GM21515 (cell line): Measurements from ENCODE around the gene GALNT2.

Experiments used
- ATAC-seq: cut with Tn5 transposase; IDR thresholded peaks from one replicate; pipeline ENCODE4 v1.9.1; 2021; ENCODE audit not compliant: unreplicated experiment

The GALNT2 gene

DNA sequence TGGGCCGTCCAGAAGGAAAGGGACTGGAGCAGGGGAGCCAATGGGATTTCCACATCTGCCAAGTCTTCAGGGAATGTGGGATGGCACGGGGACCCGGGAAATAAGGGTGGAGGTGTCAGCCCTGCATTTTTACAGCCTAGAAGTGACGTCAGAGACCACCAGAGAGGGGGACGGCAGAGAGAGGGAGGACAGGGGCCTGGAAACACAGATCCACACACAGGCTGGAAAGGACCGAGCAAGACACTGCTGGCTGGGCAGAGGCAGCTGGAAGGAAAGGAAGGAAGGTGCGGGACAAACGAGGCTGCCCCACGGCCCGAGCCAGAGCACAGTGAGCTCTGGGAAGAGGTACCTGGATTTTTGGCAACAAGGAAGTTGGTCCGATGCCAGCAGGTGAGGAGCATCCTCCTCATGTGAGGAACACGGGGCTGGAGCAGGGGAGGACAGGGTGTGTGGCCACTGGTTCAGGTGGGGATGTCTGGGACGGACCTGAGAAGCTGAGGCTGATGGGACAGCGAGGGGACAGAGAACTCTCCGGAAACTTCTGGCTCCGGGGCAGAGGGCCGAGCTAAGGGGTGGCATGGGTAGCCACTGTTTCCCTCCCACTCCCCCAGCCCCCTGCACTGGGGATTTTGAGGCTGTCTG lies 220.8 kb downstream of the GALNT2 start:
- ATAC-seq, result no peak

DNA sequence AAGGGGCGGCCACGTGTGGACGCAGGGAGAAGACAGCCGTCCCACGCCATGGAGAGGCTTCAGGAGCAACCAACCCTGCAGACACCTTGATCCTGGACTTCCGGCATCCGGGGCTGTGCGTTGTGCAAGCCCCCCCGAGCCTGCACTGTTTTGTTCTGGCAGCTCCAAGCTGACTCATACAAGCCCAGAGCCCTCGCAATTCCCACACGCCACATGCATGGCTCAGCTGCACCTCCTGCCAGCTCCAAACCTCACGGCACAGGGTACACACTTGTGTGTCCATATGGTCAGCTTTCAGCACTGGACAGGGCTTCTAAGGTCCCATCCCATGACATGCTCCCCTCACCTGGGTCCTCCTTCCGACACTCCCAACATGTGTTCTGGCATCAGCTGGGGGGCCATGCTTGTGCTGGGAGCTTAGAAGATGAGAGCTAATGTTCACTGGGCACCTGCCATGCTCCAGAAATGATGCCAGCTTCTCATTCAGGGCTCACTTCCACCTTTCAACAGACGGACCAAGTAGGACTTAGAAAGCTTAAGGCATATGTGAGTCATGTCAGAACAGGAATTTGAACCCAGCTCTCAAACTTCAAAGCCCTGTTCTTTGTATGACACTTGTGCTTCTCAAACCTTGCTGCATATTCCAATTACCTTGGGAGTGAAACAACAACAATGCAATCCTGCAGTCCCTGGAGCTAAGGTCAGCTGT lies 221.8 kb downstream of the GALNT2 start:
- no peak for ATAC-seq

DNA sequence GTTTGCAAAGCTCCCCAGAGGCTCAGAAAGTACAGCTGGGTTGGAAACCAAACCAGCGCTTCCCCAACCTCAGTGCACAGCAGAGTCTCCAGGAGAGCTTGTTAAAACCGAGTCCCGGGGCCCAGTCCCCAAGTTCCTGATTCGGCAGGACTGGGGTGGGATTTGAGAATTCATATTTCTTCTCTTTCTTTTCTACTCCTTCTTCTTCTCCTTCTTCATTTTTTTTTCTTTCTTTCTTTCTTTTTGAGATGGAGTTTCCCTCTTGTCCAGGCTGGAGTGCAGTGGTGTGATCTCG lies 222.3 kb downstream of the GALNT2 start:
- ATAC-seq, result no peak

DNA sequence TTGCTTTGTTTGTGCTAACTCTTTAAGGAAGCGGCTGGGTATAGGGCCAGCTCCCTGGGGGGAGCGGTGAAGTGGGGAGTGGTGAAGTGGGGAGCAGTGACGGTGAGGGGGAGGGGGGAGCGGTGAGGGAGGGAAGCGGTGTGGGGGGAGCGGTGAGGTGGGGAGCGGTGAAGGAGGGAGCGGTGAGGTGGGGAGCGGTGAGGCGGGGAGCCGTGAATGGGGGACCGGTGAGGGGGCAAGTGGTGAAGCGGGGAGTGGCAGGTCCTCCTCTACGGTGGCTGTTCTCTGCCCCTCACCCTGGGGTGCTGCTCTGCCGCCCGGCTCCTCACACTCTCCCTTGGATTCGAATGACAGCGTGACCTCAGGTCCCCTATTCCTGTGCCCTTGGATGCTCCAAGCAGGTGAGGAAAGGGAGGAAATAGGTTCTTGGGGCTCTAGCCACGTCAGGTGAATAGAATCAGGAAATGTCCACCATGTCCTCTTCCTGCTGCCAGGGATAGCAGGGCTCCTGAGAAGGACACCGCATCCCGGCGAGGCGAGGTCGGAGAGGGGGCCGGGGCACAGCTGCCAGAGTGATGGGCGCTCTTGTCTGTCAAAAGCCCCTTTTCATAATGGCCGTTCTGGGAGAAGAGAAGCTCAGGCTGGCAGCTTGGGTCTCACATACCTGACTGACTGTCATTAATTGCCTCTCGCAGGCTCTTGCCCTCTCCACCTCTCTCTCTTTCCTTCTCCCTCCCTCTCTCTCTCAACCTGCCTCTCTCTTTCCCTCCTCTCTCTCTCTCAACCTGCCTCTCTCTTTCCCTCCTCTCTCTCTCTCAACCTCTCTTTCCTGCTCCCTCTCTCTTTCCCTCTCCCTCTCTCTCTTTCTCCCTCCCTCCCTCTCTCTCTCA lies 224.9 kb downstream of the GALNT2 start:
- no peak for ATAC-seq

DNA sequence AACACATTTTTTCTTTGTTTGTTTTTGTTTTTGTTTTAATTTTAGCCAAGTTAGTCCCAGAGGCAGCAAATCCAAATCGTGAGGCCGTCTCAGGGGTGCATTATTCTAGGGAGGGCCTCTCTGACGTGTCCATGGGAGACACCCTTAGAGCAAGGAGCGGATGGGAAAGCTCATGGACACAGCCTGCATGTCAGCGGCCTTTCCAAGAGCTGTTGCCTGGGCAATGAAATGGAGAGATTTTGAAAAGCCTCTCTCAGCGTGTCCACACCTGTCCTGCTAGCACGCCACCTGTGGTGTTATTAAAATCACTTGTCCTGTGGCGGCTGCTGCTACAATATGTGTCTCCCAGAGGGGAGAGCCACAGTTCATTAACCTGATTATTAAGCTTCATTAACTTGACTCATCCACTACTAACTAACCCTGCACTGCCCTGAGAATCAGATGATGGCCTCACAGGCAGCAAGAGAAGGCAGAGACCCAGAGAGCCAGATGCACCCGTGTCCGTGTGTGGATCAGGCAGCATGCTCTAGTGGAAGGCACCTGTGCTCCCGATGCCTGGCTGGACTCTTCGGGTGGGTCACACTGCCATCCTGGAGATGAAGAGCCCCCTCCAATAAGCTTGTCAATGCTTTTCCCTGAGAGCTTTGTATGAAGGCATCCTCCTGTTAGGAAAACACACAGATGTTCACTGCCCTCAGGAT lies 225.8 kb downstream of the GALNT2 start:
- no peak for ATAC-seq

DNA sequence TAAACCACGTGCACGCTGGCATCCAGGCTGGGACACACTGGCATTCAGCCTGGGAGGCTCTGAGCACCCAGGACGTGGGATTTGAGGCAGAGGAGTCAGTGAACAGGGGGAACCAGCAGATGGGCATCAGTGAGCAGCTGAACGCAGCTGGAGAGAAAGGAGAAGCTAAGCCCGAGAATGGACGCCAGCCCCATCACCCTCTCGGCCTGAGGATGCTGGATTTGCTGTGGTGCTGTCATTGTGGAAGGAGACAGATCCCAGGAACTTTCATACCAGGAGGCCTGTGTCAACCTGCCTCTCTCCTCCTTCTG lies 226.3 kb downstream of the GALNT2 start:
- ATAC-seq, result no peak

DNA sequence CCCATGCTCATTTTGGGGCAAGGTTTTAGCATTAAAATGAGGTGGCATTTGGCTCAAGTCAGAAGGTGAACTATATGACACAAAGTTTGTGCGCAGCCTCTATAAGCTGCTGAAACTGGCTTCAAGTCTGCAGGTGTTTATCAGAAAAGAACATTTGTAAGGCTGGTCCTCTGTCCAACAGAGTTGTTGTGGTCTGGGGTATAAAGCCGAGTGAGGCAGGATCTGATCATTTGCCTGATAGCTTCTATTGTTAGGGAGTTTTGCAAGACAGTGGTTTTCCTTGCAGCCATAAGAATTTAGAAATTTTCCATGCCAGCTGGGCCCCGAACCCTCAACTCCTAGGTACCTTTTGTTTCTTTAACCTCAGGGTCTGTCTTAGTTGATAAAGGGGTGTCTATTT lies 228.3 kb downstream of the GALNT2 start:
- ATAC-seq, result no peak

DNA sequence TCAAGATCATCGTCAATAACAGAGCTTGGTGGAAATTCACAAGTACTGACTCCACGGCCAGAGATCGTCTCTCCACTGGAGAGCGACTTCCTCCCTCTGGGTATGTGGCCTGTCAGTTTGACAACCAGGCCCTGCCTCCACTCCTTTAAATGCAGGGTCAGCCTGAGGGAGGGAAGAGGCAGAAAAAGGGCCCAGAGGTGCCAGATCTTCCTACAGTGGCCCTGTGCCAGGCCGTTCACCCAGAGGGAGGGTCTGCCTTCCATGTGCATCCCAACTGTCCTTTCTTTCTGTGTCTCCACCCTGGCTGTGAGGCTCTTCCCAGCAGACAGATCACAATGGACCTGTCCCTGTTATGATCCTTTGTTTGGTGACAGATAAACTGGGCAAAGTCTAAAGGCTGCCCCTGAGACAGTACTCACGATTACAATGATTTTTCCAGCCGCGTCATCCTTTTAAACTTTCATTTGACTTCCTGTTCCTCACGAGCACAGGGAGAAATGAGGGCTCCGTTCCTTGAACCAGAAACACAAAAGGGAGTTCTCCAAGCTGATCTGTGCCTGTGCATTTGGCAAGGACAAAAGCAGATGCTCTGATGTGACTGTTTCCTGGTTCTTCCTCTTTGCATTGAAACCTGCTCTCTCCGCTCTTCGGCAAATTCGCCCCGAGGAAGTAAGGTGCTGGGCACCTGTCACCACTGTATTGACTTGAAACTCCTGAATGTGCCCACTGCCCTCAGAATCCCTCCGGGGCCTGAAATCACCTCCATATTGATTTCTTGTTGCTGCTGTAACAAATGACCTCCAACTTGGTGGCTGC lies 232.4 kb downstream of the GALNT2 start:
- no peak for ATAC-seq

DNA sequence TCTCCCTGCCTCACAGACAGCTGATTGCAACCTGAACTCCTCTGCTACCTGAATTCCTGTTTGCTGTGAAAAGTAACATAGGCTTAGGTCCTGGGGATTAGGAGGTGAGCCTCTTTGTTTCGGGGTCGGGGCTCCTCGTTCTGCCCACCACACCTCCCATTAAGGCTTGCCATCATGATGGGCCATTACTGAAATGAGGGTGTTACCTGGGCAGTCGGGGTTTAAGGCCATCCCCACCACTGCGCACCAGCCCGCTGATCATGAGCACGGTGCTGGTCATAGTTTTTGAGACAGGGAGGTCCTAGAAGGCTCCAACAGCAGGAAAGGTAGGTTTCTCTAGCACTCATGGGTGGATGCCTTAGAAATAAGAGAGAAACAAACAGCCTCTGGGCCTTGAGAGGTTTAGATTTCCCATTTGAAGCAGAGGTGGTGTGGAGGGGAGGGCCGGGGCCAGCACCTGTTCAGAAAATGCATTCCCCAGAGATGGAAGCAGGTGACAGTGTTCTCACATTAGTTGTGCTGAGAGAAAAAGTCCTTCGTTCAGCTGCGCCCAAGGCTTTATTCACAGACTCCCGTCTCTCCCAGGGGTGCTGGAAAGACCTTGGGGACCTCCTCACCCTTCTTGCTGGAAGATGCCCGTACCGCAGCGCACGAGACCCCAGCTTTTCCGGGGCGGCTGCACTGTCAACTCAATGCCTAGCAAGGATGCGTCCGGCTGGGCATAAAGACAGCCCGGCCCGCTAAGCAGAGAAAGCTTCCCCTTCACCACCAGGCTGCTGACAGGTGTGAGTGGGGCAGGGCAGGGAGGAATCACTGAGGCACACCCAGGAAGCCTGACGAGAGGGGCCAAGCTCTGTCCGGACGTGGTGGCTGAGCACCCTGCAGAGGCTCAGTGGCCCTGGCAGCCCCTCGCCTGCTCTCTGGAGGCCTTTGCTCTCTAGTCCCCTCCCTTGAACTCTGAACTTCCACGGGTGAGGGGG lies 233.6 kb downstream of the GALNT2 start:
- no peak for ATAC-seq

DNA sequence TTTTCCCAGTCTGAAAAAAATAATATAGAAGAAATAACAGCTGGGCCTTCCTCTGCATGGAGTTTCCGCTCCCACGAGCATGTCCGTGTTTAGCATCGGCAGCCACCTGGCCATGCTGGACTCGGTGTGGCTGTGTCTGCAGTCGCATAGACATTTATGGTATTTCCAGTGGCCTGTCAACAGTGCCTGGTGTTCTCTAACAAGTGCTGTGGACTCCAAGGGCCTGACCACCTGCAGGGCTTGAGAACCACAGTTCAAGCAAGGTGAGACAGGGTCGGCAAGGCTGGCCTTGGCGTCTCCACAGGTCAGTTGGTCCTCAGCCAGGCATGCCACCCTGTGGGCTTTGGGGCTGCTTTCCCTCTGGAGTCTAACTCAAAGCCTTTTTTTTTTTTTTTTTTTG lies 234.3 kb downstream of the GALNT2 start:
- ATAC-seq, result no peak

DNA sequence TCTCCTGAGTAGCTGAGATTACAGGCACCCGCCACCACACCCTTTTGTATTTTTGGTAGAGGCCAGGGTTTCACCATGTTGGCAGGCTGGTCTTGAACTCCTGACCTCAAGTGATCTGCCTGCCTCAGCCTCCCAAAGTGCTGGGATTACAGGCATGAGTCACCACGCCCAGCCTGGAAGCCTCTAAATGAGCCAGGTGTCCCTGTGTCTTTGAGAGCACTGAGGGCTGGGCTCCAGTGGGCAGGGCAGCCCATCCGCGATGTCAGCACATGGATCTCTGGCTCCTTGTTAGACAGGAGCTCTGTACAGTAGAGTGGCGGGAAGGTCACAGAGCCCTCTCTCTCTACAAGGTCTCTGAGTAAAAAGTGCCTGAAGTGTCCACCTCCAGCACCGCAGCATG lies 234.8 kb downstream of the GALNT2 start:
- ATAC-seq, result no peak

DNA sequence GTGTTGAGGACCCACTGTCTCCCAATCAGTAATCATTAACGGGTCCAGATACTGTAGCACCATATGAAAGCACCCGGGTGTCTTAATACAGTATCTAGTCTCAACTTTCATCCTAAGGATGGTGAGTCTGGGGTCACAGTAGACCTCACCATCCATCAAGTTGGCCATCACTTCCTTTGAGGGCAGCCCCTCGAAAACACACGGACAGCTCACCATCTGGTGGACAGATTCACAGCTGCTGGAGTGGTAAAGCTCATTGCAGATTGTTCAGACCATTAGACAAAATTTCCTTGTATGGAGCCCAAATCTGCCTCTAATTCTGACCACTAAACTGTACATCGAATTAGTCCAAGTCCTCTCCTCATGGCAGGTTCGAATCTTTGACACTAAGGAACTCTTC lies 236.0 kb downstream of the GALNT2 start:
- ATAC-seq, result no peak

DNA sequence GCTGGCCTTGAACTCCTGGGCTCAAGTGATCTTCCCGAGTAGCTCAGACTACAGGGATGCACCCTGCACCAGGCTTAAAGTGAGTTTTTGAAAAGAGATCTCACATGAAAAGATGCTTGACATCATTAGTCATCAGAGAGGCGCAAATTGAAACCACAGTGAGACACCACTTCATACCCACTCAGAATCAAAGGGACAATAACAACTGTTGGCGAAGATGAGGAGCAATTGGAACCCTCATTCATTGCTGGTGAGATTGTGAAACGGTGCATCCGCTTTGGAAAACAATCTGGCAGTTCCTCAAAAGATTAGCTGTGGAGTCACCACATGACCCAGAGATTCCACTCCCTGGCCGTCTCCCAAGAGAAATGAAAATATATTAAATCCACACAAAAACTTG lies 236.8 kb downstream of the GALNT2 start:
- ATAC-seq, result no peak

DNA sequence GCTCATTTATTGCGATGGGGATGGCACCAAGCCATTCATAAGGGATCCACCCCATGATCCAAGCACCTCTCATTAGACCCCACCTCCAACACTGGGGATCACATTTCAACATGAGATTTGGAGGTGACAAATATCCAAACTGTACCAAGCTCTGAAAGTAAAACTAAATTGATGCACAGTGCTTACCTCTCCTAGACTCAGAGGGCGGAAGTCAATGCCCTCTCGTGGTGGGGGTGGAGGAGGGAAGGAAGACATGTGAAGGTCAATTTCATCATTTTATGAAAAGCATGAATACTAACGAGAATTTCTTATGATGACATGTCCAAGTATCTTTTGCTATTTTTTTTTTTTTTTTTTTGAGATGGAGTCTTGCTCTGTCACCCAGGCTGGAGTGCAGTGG lies 239.1 kb downstream of the GALNT2 start:
- ATAC-seq, result no peak

DNA sequence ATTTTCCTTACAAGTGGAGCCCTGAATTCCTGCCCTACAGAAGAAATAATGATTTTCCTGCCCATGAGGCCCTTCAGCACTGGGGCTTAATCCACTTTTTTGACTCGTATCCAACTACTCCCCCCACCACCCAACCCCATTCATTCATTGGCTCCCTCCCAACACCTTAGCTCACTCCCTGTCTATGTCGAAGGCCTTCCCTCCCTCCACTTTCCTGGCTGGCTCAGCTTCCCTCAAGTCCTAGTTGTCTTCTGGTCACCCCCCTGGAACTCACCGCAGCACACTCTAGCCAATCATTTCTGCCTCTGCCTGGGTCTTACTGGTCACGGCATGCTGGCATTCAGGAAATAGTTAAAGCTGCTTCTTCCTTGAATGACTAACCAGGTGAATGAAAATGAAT lies 240.2 kb downstream of the GALNT2 start:
- no peak for ATAC-seq

DNA sequence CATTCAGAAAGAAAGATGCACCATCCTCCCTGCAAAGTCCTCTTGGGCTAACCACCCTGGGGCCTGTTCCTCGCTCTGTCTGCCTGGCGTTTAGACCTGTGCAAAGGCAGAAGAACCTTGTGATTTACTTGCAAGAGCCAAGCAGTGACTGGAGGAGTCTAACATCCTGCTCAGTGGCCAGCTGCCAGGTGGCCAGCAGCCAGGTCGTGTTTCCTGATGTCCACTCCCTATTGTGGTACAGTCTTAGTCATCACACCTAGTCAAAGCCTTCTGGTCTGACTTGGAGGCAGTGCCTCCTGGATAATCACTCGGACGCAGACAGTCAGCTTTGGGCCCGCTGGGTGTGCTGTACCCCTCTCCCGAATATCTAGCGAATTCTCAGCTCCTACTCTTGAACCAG lies 241.0 kb downstream of the GALNT2 start:
- ATAC-seq, result no peak

DNA sequence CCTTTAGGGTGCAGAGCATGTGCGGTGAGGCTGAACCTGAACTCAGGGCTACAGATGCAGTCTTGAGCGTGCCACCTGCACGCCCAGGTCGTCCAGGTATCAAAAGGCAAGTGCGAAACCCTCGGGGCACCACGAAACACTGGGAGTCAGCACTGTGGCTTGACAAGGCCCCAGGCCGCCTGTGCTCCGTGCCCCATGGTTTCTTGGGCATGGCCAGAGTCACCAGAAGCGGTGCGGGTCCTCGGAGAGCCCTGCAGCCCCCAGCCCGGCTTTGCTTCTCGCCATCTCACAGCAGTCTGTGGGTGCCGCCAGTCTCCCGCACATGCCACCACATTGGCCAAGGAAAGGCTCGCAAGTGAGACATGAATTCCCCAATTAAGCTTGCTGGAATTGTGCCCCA lies 241.8 kb downstream of the GALNT2 start:
- ATAC-seq, result no peak

DNA sequence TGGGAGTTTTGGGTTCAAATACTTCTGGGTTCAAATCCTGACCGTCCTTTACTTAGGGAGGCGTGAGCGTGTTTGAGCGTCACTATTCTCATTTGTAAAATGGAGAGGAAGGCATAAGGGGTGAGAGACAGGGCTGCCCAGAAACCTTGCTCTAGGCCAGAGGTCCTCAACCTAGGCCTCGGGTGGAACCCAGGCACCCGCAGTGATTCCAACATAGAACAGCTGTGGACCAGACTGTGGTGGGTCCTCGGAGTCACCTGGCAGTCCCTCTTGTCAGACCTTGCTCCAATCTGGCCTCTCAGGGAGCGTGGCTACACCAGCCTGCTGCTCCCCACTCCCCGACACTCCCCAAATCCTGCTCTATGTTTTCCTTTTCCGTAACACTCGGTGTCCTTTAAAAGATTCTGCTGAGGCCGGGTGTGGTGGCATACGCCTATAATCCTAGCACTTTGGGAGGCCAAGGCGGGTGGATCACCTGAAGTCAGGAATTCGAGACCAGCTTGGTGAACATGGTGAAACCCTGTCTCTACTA lies 242.7 kb downstream of the GALNT2 start:
- ATAC-seq, result no peak

DNA sequence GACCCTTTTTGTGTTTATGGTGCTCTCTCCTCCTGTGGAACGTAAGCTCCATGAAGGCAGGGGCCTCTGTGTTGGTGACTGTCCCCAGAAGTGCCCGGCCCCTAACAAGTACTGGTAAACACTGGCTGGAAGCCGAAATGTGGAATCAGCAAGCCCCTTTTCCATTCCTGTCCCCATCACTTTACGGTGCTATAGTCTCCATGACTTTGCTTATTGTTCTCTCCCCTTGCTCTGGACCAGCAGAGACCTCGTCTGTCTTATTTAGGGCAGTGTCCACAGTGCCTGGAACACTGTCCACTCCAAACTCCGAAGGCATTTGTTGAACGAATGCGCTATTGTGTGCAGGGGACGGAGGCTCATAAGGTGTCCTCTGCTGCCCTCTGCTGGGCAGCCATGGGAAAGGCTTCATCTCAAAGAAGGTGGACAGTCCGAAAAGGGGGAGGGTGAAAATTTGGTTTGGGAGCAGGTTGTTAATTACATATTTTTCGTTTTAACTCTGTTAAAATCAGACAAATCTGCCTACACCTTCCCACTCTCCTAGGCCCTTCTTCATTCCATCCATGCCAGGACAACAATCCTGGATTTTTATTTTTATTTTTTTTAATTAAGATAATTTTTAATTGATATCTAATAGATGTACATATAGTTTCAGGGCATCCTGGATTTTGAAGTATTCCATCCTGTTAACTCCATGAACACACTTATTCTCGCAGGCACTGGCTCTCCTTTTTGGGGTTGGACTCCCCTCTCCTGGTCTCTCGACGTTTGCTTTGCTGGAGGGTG lies 243.5 kb downstream of the GALNT2 start:
- peak; percentile 69 for ATAC-seq
